Endometrial microvascular endothelial cells (primary cell): Measurements from ENCODE around the gene CCDC12. TPM values are rescaled to one million over a fixed set of nuclear protein-coding genes. Genes with fewer than 3 reads are reported as not detected.

Source experiments
- in situ Hi-C: cut with HindIII; loops from 2 replicates; pipeline ENCODE4 v1.10.0; 2017; ENCODE audit warnings: low sequenced_read_pairs, low pct_unique_long_range_greater_than_20kb; ENCODE audit errors: inconsistent ontology term
- total RNA-seq: library from RNA; depleted of rRNA; stranded (reverse); fragments of >200 nt; gene quantifications from one replicate; pipeline ENCODE4 v1.2.3, GENCODE V29; 2015; ENCODE audit errors: inconsistent ontology term

The CCDC12 gene
- 27.0 TPM for total RNA-seq

DNA sequence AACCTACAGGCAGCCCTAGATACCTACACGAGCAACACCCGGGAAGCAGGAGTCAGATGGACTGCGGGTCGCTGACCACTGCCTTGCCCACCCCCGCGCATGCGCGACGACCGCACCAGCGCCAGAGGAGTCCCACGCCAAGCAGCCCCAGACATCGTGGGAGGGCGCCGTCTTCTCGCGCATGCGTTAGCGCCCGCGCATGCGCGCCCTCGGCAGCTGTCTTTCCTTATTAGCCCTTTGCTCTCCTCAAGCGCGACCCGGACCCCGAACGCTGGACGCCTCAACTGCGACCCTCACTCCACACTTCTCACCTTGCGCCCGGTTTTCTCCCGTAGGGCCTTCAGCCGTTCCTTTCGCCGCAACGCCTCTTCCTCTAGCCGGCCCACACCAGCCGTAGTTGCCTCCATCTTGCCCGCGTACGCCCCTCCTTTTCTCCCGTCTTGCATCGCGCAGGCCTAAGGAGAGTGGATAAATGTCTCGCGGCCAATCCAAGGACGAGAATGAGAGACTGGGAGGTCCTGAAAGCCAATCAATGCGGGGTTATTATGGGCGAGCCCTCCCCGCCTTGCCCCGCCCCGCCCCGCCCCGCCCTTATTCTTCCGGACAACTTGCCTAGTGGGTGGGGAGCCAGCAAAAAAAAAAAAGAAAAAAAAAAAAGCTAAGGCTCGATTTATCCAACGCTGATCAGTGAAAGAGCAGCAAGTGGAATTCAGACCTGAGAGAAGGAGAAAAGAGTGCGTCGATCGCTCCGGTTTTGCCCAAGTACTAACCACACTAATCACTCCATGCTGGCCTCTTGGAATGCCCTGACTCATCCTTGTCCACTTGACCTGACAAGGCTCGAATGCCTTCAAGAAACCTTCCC is at the start of gene CCDC12:
TSS of gene CCDC12 (minus strand) at position 420 of the 865 bp plus-strand sequence. CDS start at position 407, 13 bp downstream.
- in situ Hi-C loops, result no loop called here

DNA sequence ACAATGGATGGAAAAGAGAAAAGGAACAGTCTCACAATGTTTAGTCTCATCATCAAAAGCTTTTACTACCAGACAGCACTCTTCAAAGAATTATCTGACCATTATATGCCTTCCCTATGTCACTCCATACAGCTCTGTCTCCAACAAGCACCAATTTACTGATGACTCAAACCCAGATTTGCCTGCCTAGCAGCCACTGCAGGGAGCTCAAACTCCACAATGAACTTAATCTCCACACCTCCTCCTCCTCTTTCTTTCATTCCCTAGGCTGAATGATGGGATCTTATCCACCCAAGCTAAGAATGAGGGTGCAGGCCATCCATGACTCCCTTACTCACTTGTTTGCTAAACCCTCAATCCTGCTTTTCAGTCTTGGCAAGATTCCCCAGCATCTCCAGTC is 48.4 kb upstream of the CCDC12 start:
- in situ Hi-C loops, result no loop called here

GRCh38 chr3:47022641-47023071 is 46.1 kb upstream of the CCDC12 start:
- in situ Hi-C loops, result no loop called here

DNA sequence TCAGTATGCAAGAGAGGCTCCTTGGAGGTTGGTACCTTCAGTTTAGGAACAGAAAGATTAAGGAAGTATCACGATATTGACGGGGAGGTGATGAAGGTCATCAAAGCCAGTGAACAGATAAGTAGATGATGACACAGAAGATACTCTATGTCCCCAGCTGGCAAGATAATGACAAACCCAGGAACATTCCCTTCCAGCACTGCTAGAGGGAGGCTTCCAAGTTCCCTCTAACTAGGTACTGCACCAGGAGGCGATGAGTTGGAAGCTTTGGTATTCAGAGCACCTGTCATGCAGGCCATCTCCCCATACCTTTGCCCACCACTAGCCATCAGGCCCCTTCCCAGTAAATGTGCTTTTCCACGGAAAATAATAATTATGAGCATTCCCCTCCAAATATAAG is 43.8 kb upstream of the CCDC12 start:
- in situ Hi-C loops, result no loop called here

GRCh38 chr3:47019201-47019600 is 42.7 kb upstream of the CCDC12 start:
- in situ Hi-C loops, result no loop called here

- in situ Hi-C loops, result no loop called here
Measured at GRCh38 chr3:47018269-47018611, 41.7 kb upstream of the CCDC12 start.

DNA sequence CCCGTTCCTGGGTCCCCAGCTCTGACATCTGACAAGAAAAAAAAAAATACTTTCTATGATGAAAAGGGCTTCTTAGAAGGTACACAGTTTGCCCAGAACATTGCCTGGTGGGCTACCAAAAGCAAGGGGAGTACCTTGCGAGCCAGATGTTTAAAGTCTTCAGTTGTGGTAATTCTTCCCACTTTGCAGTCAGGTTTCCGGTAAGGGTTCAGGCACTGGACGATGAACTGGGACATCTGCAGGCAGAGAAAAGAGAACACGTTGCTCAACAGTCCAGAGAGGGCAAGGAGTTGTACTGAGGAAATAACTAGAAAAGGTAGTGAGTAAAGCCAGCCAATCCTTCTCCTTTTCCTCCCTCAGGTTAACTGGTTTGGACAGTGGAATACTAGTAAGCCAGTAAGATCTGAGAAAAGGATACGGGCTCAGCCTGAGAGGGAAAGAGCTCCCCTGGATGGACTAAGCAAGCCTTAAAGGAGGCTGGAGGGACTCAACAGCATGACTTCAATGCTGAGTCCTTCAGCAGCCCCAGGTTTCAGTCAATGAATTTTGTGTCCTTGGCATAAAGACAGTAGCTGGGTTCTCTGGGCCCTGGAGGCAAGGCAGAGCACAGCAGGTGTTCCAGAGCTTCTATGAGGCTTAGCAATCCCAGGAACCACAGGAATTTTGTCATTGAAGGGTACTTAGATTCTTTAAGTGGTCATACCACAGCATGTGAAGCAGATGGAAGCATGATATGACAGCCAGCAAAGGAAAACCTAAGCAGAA is 41.1 kb upstream of the CCDC12 start:
- in situ Hi-C loops, result no loop called here

DNA sequence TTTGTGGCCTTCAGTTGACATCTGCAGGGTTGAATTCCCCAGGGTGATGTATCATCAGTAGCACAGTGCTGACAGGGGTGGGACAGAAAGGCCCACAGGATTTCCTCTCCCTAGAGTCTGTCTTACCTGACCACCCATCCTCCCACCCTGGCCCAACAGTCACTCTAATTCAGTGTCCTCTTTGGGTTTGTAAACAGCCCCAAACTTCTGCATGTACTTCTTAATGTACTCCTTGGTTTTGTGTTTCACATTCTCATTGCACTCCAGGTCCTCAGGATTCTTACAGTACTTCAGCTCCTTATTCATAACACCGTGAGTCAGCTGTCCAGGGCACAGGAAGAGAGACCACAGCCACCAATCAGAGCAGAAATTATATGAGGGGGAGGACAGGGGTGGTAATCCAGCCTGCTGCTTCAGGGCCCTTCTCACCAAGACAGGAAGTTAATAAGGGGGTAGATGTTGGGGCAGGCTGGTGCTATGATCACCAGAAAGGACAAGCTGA is 40.4 kb upstream of the CCDC12 start:
- in situ Hi-C loops, result no loop called here

DNA sequence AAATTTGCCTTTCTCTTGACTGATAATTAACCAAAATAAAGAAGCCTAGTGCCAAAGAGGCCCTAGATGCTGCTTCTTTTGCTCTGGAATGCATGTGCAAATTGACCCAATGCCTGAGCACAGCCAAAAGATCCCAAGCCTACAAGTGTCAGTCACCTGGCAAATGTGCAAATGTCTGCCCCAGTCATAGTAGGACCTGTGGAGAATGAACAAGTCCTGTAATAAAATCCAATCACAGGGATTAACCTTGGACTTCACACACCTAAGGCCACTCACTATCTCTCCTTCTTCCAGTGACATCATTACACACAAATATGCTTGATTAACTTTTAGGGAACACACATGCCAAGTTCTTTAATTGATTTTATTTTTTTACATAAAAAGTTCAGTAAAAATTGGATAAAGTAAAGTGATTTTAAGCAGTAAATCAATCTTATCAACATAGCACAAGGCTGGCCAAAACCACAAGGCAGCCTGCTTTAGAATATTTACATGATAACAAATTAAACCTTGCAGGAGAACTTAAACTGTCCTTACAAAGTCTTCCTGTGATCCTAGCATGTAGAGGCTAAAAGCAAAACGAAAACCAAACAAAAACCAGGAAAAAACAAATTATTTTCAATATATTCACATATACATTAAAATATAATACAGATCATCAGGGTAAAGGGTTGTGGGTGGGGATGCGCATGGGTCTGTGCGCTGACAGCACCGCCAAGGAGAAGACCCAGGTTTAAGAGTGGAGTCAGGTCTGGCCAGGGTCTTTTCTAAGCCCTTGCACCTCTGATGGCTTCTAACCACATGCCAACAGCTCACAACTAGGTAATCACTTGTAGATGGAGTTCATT is 39.8 kb upstream of the CCDC12 start:
- in situ Hi-C loops, result no loop called here

- in situ Hi-C loops, result no loop called here
Measured at GRCh38 chr3:47015151-47015550, 38.6 kb upstream of the CCDC12 start.

GRCh38 chr3:47014036-47014435 is 37.5 kb upstream of the CCDC12 start:
- in situ Hi-C loops, result no loop called here

DNA sequence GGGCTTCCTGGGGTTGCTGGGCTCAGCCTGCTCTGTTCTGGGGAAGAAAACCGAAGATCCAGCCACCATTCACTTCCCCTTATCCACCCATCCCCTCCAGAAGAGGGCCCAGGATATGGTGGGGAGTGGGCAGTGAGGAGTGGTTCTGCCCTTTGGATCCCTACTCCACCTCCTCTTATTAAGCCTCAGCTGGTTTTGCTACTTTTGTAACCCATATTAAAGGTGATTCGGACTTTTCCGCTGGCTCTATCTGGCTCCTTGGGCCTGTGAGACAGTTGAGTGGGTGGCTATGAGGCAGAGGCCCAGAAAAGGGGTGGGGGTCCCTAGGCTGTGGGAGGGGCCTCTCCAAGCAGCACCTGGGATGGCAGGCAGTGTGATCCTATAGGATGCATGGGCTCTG is 36.7 kb upstream of the CCDC12 start:
- in situ Hi-C loops, result no loop called here

DNA sequence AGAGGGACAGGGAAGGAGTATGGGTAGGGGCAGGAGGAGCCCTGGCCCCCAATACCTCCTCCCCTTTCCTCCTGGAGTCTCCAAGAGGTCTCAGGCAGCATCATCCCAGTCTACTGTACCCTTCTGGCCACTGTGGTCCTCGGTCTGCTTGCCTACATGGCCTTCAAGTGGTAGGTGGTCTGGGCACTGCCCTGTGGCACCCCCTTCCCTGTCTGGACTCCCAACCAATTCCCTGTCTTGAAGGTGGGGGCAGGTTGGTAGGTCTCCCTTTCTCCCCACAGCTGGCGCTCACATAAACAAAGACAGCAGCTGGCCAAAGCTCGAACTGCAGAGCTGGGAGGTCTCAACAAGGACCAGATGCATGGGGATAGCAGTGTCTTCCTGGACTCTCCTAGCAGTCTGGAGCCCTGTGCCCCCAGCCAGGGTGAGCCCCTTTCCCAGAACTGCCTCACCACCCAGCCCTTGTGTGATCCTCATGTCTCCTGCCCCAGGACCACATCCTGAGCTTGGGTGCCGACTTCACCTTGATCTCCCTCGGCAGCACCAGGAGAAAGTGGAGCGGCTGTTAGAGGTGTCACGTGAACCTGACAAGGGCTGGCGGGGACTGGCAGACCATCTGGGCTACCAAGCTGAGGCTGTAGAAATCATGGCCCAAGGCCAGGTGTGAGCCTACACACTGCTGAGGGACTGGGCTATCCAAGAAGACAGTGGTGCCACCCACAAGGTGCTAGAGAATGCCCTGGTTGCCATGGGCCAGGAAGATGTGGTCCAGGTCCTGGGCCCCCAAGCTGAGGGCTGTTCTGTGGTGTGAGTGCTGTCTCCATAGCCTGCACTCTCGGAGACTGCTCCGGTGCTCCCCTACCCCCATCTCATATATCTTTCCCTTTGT is 36.0 kb upstream of the CCDC12 start:
- in situ Hi-C loops, result no loop called here

DNA sequence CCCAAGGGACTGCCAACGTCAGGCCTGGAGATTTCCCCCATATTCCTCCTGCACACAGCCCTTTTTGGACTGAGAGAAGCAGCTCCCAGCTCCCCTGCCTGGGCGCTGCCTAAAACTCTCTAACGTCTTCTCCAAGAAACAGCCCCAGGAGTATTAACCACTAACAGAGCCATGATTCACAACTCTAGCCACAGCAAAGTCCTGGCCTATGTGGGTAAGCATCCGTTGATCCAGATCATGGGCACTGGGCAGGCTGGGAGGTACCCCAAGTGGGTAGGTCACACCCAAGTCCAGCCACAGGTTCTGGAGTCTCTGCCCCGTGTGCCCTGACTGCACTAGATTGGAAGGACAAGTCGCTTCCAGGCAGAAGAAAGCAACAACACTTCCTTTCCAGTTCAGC is 34.8 kb upstream of the CCDC12 start:
- in situ Hi-C loops, result no loop called here

- in situ Hi-C loops, result no loop called here
Measured at GRCh38 chr3:47010910-47011309, 34.4 kb upstream of the CCDC12 start.

GRCh38 chr3:47010111-47010712 is 33.7 kb upstream of the CCDC12 start:
- in situ Hi-C loops, result no loop called here

- in situ Hi-C loops, result no loop called here
Measured at GRCh38 chr3:47009225-47010110, 32.9 kb upstream of the CCDC12 start.
